GM23338 (cell line): ENCODE measurements around the gene CCND1. TPM values are rescaled to one million over a fixed set of nuclear protein-coding genes. Genes with fewer than 3 reads are reported as not detected.

Experiments
- ATAC-seq: fragments of 200-7000 bp; cut with Tn5 transposase; 3 replicates; pipeline ENCODE4 v1.9.1; 2020
- DNase-seq: peaks from one replicate; pipeline ENCODE4 v3.0.0-alpha.2; 2015; ENCODE audit warnings: low spot score
- H2AFZ ChIP-seq: fragments of 200-600 bp; sonication (generic); 2 replicates; pipeline ENCODE4 v1.8.0; 2016; ENCODE audit warnings: antibody characterized with exemption, mild to moderate bottlenecking, moderate library complexity
- H3F3A ChIP-seq: fragments of 200-600 bp; sonication (generic); replicated peaks from 2 replicates; pipeline ENCODE4 v1.8.0; 2017; ENCODE audit warnings: antibody characterized with exemption, mixed run types, low read depth
- H3K27ac ChIP-seq: fragments of 200-600 bp; sonication (generic); 2 replicates; pipeline ENCODE4 v1.6.1; 2016; ENCODE audit warnings: low read depth
- H3K27me3 ChIP-seq: fragments of 200-600 bp; sonication (generic); 2 replicates; pipeline ENCODE4 v1.8.0; 2016; ENCODE audit warnings: mild to moderate bottlenecking, mixed run types, moderate library complexity; ENCODE audit not compliant: insufficient read depth
- H3K36me3 ChIP-seq: fragments of 200-600 bp; sonication (generic); 2 replicates; pipeline ENCODE4 v1.8.0; 2016; ENCODE audit warnings: mild to moderate bottlenecking; ENCODE audit not compliant: insufficient read depth
- H3K4me1 ChIP-seq: fragments of 200-600 bp; sonication (generic); 2 replicates; pipeline ENCODE4 v1.8.0; 2016; ENCODE audit warnings: mild to moderate bottlenecking, moderate library complexity; ENCODE audit not compliant: insufficient read depth
- H3K4me2 ChIP-seq: fragments of 200-600 bp; sonication (generic); 2 replicates; pipeline ENCODE4 v1.7.1; 2017; ENCODE audit warnings: mixed run types
- H3K4me3 ChIP-seq: fragments of 200-600 bp; sonication (generic); 2 replicates; pipeline ENCODE4 v1.6.1; 2016; ENCODE audit warnings: mixed run types
- H3K79me2 ChIP-seq: fragments of 200-600 bp; sonication (generic); replicated peaks from 2 replicates; pipeline ENCODE4 v1.8.0; 2017; ENCODE audit warnings: mild to moderate bottlenecking; ENCODE audit not compliant: insufficient read depth
- H3K9me2 ChIP-seq: fragments of 200-600 bp; sonication (generic); 2 replicates; pipeline ENCODE4 v1.8.0; 2017; ENCODE audit not compliant: insufficient read depth
- H4K20me1 ChIP-seq: fragments of 200-600 bp; sonication (generic); replicated peaks from 2 replicates; pipeline ENCODE4 v1.8.0; 2017; ENCODE audit warnings: mild to moderate bottlenecking; ENCODE audit not compliant: insufficient read depth
- H3K27ac Mint-ChIP-seq: 2 replicates; pipeline ENCODE4 v1.8.0; 2020; ENCODE audit warnings: inconsistent platforms, mild to moderate bottlenecking, moderate library complexity, mixed read lengths
- H3K27me3 Mint-ChIP-seq: 3 replicates; pipeline ENCODE4 v1.8.0; 2022; ENCODE audit warnings: low read depth, mild to moderate bottlenecking, moderate library complexity, mixed read lengths, inconsistent platforms; ENCODE audit not compliant: insufficient read depth, poor library complexity
- H3K36me3 Mint-ChIP-seq: 3 replicates; pipeline ENCODE4 v1.8.0; 2021; ENCODE audit warnings: low read depth, mild to moderate bottlenecking, inconsistent platforms, moderate library complexity, mixed read lengths
- H3K4me1 Mint-ChIP-seq: 3 replicates; pipeline ENCODE4 v1.8.0; 2020; ENCODE audit warnings: mild to moderate bottlenecking, inconsistent platforms, mixed read lengths
- H3K4me3 Mint-ChIP-seq: 3 replicates; pipeline ENCODE4 v1.8.0; 2021; ENCODE audit warnings: moderate library complexity, mild to moderate bottlenecking, inconsistent platforms, mixed read lengths
- H3K9me3 Mint-ChIP-seq: 3 replicates; pipeline ENCODE4 v1.8.0; 2020; ENCODE audit warnings: moderate library complexity, mild to moderate bottlenecking, inconsistent platforms, mixed read lengths
- CREB1 ChIP-seq: fragments of 250-450 bp; sonication (Bioruptor Pico); IDR thresholded peaks from 2 replicates; pipeline ENCODE4 v1.5.0; 2020; ENCODE audit warnings: low read depth, mild to moderate bottlenecking, moderate library complexity
- EZH2 ChIP-seq: fragments of 200-600 bp; sonication (generic); IDR thresholded peaks from one replicate; pipeline ENCODE4 v1.8.0; 2017; ENCODE audit warnings: antibody characterized with exemption, mild to moderate bottlenecking, low read depth; ENCODE audit not compliant: unreplicated experiment
- EZH2phosphoT487 ChIP-seq: fragments of 200-600 bp; sonication (generic); IDR thresholded peaks from one replicate; pipeline ENCODE4 v1.8.1; 2018; ENCODE audit warnings: antibody characterized with exemption; ENCODE audit not compliant: unreplicated experiment
- JUNB ChIP-seq: IDR thresholded peaks from one replicate; pipeline ENCODE4 v1.6.1; 2016; ENCODE audit warnings: antibody characterized with exemption; ENCODE audit not compliant: unreplicated experiment
- NANOG ChIP-seq: IDR thresholded peaks from 2 replicates; pipeline ENCODE4 v1.6.1; 2016; ENCODE audit warnings: antibody characterized with exemption, borderline replicate concordance
- POLR2AphosphoS5 ChIP-seq: IDR thresholded peaks from 2 replicates; pipeline ENCODE4 v1.6.1; 2016; ENCODE audit warnings: antibody characterized with exemption, low read depth
- ZNF114 ChIP-seq: fragments of 250-450 bp; sonication (Bioruptor Pico); IDR thresholded peaks from 2 replicates; pipeline ENCODE4 v1.5.0; 2020; ENCODE audit warnings: mild to moderate bottlenecking, moderate library complexity
- ZNF331 ChIP-seq: fragments of 250-450 bp; sonication (Bioruptor Pico); IDR thresholded peaks from 2 replicates; pipeline ENCODE4 v1.5.0; 2020; ENCODE audit warnings: low read depth, mild to moderate bottlenecking, moderate library complexity
- polyA plus RNA-seq: library from polyadenylated mRNA; unstranded; fragments of >200 nt; fragmentation: Nextera tagmentation; extraction: Ambion mirVana; gene quantifications from 2 replicates; pipeline ENCODE4 v1.2.1, GENCODE V29; 2016
- total RNA-seq: library from RNA; depleted of rRNA; stranded (reverse); fragments of >200 nt; shearing (Covaris generic); gene quantifications from 2 replicates; pipeline ENCODE4 v1.2.3, GENCODE V29; 2014
- TF ChIP-seq, protein P1 (sequence below): IDR thresholded peaks from one replicate; pipeline ENCODE4 v1.6.1; 2018; ENCODE audit warnings: antibody characterized with exemption; ENCODE audit not compliant: unreplicated experiment
- TF ChIP-seq, protein P2 (sequence below), 2 experiments: fragments of 200-600 bp in 1 of 2; sonication (generic) in 1 of 2; conservative IDR thresholded peaks; 2 replicates each; pipeline versions ENCODE4 v1.5.1 to v1.6.1; 2016 to 2017; ENCODE audit warnings: antibody characterized with exemption in 2 of 2, low read depth in 2 of 2, mild to moderate bottlenecking in 2 of 2, moderate library complexity in 1 of 2

The CCND1 gene
- total and polyA plus RNA-seq, 2 experiments from 2014 or later = 109 to 183 TPM

DNA sequence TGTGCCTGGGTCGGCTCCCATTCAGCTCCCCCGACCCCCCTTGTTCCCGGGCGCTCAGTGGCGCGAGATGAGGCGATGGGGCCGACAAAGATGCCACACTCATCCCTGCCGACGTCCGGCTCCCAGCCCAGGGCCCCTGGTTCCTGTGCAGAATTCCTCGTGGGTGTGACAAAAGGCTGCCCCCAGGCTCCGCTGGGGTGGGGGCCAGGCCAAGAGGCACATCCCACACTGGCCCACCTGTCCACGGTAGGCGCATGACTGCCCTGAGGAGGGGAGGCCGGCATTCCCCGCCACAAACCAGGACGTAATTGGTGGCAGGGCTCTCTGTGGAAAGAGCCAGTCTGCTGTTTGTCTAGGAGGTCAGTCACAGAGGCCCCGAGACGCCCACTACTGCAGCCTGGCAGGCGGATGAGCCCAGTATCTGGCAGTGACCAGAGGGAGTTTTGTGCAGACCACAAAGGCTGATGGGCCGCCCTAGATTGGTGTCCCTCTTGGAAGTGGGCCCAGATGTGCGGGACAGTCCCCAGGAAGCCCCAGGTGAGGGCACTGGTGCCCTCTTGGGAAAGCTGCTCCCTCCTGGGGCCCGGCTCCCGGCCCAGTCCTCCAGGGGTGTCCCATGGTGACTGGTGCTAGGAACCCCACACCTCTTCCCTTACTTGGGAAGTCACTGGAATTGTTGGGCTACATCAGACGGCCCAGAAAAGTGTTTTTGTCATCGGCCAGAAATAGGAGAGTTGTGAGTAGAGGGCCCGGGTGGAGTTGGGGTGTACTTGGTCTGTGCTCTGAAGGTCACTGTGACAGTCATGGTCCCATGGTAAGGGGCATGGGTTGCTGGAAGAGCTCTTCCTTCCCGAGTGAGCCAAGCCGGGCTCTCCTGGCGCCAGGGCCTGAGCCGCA lies 5.8 kb downstream of the CCND1 start:
- peaks cover 3% of the 10 kb centered on the region; the same call in 2 of the 3 replicates for H3K4me1 Mint-ChIP-seq
- peak overlapping the region; percentile 26; the same call in 1 of the 2 replicates for H3K27ac ChIP-seq
- no peak for ATAC-seq
- H3K4me1 ChIP-seq = peaks cover 5% of the 10 kb centered on the region; the same call in 1 of the 2 replicates
- H3K9me3 Mint-ChIP-seq = no peaks in the 10 kb centered on the region
- H3K36me3 Mint-ChIP-seq = peaks cover 69% of the 10 kb centered on the region
- H3K36me3 ChIP-seq = peaks cover 7% of the 10 kb centered on the region
- 0 out of 2 replicates have a peak, but pooled peaks cover 3% of the 10 kb centered on the region for H3F3A ChIP-seq
- H3K4me2 ChIP-seq = no peak overlapping the region
- DNase-seq = no peak
- H3K79me2 ChIP-seq = peaks cover 20% of the 10 kb centered on the region; the same call in 1 of the 2 replicates
- peaks cover 7% of the 10 kb centered on the region; the same call in 1 of the 2 replicates for H3K27me3 ChIP-seq
- H3K9me2 ChIP-seq = no peaks in the 10 kb centered on the region
- no peak overlapping the region for H3K27ac Mint-ChIP-seq
- no peak overlapping the region for H3K4me3 Mint-ChIP-seq
- no peak for TF ChIP-seq EZH2
- no peak for TF ChIP-seq ZNF331 (CRISPR knock-in tag)
- peak; percentile 10 for TF ChIP-seq POLR2AphosphoS5
- TF ChIP-seq JUNB = no peak
- TF ChIP-seq, protein P1, sequence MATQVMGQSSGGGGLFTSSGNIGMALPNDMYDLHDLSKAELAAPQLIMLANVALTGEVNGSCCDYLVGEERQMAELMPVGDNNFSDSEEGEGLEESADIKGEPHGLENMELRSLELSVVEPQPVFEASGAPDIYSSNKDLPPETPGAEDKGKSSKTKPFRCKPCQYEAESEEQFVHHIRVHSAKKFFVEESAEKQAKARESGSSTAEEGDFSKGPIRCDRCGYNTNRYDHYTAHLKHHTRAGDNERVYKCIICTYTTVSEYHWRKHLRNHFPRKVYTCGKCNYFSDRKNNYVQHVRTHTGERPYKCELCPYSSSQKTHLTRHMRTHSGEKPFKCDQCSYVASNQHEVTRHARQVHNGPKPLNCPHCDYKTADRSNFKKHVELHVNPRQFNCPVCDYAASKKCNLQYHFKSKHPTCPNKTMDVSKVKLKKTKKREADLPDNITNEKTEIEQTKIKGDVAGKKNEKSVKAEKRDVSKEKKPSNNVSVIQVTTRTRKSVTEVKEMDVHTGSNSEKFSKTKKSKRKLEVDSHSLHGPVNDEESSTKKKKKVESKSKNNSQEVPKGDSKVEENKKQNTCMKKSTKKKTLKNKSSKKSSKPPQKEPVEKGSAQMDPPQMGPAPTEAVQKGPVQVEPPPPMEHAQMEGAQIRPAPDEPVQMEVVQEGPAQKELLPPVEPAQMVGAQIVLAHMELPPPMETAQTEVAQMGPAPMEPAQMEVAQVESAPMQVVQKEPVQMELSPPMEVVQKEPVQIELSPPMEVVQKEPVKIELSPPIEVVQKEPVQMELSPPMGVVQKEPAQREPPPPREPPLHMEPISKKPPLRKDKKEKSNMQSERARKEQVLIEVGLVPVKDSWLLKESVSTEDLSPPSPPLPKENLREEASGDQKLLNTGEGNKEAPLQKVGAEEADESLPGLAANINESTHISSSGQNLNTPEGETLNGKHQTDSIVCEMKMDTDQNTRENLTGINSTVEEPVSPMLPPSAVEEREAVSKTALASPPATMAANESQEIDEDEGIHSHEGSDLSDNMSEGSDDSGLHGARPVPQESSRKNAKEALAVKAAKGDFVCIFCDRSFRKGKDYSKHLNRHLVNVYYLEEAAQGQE = no peak
- no peak for TF ChIP-seq ZNF114 (CRISPR knock-in tag)
- no peak for TF ChIP-seq EZH2phosphoT487
- TF ChIP-seq NANOG = no peak
- peaks cover 7% of the 10 kb centered on the region for H4K20me1 ChIP-seq
- H2AFZ ChIP-seq = no peak overlapping the region
- H3K4me3 ChIP-seq = no peak overlapping the region
- H3K27me3 Mint-ChIP-seq = peaks cover 15% of the 10 kb centered on the region

DNA sequence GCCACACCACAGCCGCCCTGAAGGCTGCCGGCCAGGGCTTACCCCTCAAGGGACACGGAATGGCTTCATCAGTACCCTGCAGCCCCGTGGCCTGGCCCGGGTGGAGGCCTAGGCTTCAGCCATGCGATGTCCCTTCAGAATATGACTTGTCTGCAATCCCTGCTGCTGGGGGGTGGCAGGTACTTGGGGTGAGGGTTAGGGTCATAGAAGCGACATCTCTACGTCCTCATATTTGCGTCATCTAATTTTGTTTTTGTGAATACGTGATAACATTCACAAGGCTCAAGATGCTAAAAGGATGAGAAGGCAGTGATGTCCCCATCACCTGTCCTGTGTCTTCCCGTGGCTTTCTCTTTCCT lies 6.4 kb downstream of the CCND1 start:
- Mint-ChIP-seq H3K4me1 (peaks cover 3% of the 10 kb centered on the region; the same call in 2 of the 3 replicates), H3K9me3 (no peaks in the 10 kb centered on the region; the same call in 2 of the 3 replicates), H3K27ac (no peak overlapping the region), H3K36me3 (peaks cover 75% of the 10 kb centered on the region), H3K4me3 (no peak overlapping the region), H3K27me3 (peaks cover 15% of the 10 kb centered on the region)
- Histone ChIP-seq H3K79me2 (peaks cover 14% of the 10 kb centered on the region; the same call in 1 of the 2 replicates), H3K4me2 (no peak overlapping the region), H3K9me2 (no peaks in the 10 kb centered on the region), H3K27me3 (peaks cover under 1% of the 10 kb centered on the region; the same call in 1 of the 2 replicates), H3F3A (0 out of 2 replicates have a peak, but pooled peaks cover 4% of the 10 kb centered on the region), H2AFZ (no peak overlapping the region), H4K20me1 (peaks cover 7% of the 10 kb centered on the region), H3K4me1 (peaks cover 5% of the 10 kb centered on the region; the same call in 1 of the 2 replicates), H3K4me3 (no peak overlapping the region), H3K27ac (no peak overlapping the region), H3K36me3 (peaks cover 12% of the 10 kb centered on the region)
- TF ChIP-seq CREB1 (no peak), POLR2AphosphoS5 (peak; percentile 9; the same call in 1 of the 2 replicates)
- TF ChIP-seq, protein P2, sequence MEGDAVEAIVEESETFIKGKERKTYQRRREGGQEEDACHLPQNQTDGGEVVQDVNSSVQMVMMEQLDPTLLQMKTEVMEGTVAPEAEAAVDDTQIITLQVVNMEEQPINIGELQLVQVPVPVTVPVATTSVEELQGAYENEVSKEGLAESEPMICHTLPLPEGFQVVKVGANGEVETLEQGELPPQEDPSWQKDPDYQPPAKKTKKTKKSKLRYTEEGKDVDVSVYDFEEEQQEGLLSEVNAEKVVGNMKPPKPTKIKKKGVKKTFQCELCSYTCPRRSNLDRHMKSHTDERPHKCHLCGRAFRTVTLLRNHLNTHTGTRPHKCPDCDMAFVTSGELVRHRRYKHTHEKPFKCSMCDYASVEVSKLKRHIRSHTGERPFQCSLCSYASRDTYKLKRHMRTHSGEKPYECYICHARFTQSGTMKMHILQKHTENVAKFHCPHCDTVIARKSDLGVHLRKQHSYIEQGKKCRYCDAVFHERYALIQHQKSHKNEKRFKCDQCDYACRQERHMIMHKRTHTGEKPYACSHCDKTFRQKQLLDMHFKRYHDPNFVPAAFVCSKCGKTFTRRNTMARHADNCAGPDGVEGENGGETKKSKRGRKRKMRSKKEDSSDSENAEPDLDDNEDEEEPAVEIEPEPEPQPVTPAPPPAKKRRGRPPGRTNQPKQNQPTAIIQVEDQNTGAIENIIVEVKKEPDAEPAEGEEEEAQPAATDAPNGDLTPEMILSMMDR (conservative IDR thresholded peaks at IDR 0.05; ENCODE audit: low read depth in 2 of 2) = no peak
- ATAC-seq (no peak), DNase-seq (no peak)
